Measurements from ENCODE around the gene MEIS1.

Gene MEIS1

GRCh38 chr2:66578687-66579106 lies 143.8 kb downstream of the MEIS1 start:
- H3K27ac ChIP-seq (ENCODE audit: low read depth, low read length): no peak overlapping the region
- no peaks in the 10 kb centered on the region for H3K79me2 ChIP-seq (ENCODE audit: control insufficient read depth, low read length)
- H3K36me3 ChIP-seq (ENCODE audit: control insufficient read depth, low read length): no peaks in the 10 kb centered on the region
- 0 out of 2 replicates have a peak, but pooled peaks cover 2% of the 10 kb centered on the region for H3F3A ChIP-seq (ENCODE audit: control insufficient read depth, insufficient read depth)
- H4K20me1 ChIP-seq (ENCODE audit: control insufficient read depth, insufficient read depth, low read depth, low read length): no peaks in the 10 kb centered on the region
- H3K4me1 ChIP-seq (ENCODE audit: control insufficient read depth, low read length): peaks cover 26% of the 10 kb centered on the region
- TF ChIP-seq EZH2phosphoT487 (IDR thresholded peaks at IDR 0.05; ENCODE audit: borderline replicate concordance, low read length): no peak
- TF ChIP-seq CTCF (IDR thresholded peaks at IDR 0.05; ENCODE audit: low read depth, low read length, poor library complexity, severe bottlenecking): no peak
- no peak overlapping the region for H3K4me3 ChIP-seq (ENCODE audit: low read length)
- H3K27me3 ChIP-seq (ENCODE audit: control insufficient read depth, low read length): peaks cover 55% of the 10 kb centered on the region
- no peaks in the 10 kb centered on the region for H3K9me2 ChIP-seq (replicated peaks; ENCODE audit: control insufficient read depth, low read length)
- no peak overlapping the region for H3K4me2 ChIP-seq (ENCODE audit: low read length)
- no peaks in the 10 kb centered on the region for H3K9me3 ChIP-seq (ENCODE audit: control insufficient read depth, insufficient read depth, low read length)

- H3K36me3 ChIP-seq (ENCODE audit: control insufficient read depth, low read length): no peaks in the 10 kb centered on the region
- H3K9me3 ChIP-seq (ENCODE audit: control insufficient read depth, insufficient read depth, low read length): no peaks in the 10 kb centered on the region
- no peak overlapping the region for H3K4me2 ChIP-seq (ENCODE audit: low read length)
- no peaks in the 10 kb centered on the region for H3K79me2 ChIP-seq (ENCODE audit: control insufficient read depth, low read length)
- no peak for TF ChIP-seq EZH2phosphoT487 (IDR thresholded peaks at IDR 0.05; ENCODE audit: borderline replicate concordance, low read length)
- H3F3A ChIP-seq (ENCODE audit: control insufficient read depth, insufficient read depth): 0 out of 2 replicates have a peak, but pooled peaks cover 2% of the 10 kb centered on the region
- H3K4me1 ChIP-seq (ENCODE audit: control insufficient read depth, low read length): peaks cover 27% of the 10 kb centered on the region
- H3K4me3 ChIP-seq (ENCODE audit: low read length): no peak overlapping the region
- no peaks in the 10 kb centered on the region for H3K9me2 ChIP-seq (replicated peaks; ENCODE audit: control insufficient read depth, low read length)
- no peaks in the 10 kb centered on the region for H4K20me1 ChIP-seq (ENCODE audit: control insufficient read depth, insufficient read depth, low read depth, low read length)
- peaks cover 59% of the 10 kb centered on the region for H3K27me3 ChIP-seq (ENCODE audit: control insufficient read depth, low read length)
- no peak overlapping the region for H3K27ac ChIP-seq (ENCODE audit: low read depth, low read length)
Measured at GRCh38 chr2:66579186-66580126, 144.5 kb downstream of the MEIS1 start.

DNA sequence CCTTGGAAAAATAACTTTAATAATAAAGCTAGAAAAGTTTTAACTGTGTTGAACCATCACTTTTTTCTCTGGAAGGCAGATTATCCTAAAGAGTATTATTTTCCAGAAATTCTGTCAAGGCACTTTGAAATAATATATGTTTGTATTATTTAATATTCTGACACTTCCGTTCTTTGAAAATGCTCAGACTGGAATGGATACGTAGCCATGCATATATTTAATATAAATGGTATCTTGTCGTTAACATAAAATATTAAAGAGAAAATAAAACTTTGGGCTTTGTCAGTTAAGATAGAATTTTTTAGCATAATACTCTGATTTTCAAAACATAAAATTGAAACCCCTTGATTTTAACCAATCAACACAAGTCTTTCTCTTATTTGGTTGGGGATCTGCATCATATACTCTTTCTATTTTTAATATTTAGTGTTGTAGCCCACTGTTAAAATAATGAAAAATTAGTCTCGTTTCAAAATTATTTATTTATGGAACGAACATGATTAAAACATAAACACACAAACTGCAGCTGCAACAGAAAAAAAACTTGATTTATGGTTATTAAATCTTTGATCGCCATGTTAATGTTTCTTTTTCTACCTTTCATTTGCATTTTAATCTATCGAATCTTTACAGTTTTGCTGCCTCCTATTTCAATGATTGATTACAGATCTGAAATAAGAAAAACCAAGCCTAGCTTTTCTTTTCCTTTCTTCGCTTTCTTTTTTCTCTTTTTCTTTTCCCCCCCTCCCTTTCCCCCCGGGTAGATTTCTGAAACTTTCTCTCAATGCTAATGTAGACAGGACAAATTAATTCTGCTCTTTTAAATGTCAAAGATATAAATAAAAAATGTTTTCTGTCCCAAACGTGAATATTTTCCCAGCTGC lies 145.5 kb downstream of the MEIS1 start:
- Histone ChIP-seq H3F3A (ENCODE audit: control insufficient read depth, insufficient read depth) (no peaks in the 10 kb centered on the region), H3K79me2 (ENCODE audit: control insufficient read depth, low read length) (no peaks in the 10 kb centered on the region), H3K27me3 (ENCODE audit: control insufficient read depth, low read length) (peaks cover 57% of the 10 kb centered on the region), H3K9me2 (replicated peaks; ENCODE audit: control insufficient read depth, low read length) (no peaks in the 10 kb centered on the region), H3K27ac (ENCODE audit: low read depth, low read length) (no peak overlapping the region), H4K20me1 (ENCODE audit: control insufficient read depth, insufficient read depth, low read depth, low read length) (no peaks in the 10 kb centered on the region), H3K4me1 (ENCODE audit: control insufficient read depth, low read length) (peaks cover 18% of the 10 kb centered on the region), H3K4me3 (ENCODE audit: low read length) (no peak overlapping the region), H3K4me2 (ENCODE audit: low read length) (no peak overlapping the region), H3K9me3 (ENCODE audit: control insufficient read depth, insufficient read depth, low read length) (no peaks in the 10 kb centered on the region), H3K36me3 (ENCODE audit: control insufficient read depth, low read length) (no peaks in the 10 kb centered on the region)
- no peak for TF ChIP-seq EZH2phosphoT487 (IDR thresholded peaks at IDR 0.05; ENCODE audit: borderline replicate concordance, low read length)
- TF ChIP-seq CTCF (IDR thresholded peaks at IDR 0.05; ENCODE audit: low read depth, low read length, poor library complexity, severe bottlenecking): no peak
